Measurements from ENCODE around the gene PPP4R3A.
"Not testable (repeated sequence)": the region's sequence is repeated elsewhere in the genome, so short reads cannot be mapped to it uniquely, and the experiment has no call there.

The PPP4R3A gene

DNA sequence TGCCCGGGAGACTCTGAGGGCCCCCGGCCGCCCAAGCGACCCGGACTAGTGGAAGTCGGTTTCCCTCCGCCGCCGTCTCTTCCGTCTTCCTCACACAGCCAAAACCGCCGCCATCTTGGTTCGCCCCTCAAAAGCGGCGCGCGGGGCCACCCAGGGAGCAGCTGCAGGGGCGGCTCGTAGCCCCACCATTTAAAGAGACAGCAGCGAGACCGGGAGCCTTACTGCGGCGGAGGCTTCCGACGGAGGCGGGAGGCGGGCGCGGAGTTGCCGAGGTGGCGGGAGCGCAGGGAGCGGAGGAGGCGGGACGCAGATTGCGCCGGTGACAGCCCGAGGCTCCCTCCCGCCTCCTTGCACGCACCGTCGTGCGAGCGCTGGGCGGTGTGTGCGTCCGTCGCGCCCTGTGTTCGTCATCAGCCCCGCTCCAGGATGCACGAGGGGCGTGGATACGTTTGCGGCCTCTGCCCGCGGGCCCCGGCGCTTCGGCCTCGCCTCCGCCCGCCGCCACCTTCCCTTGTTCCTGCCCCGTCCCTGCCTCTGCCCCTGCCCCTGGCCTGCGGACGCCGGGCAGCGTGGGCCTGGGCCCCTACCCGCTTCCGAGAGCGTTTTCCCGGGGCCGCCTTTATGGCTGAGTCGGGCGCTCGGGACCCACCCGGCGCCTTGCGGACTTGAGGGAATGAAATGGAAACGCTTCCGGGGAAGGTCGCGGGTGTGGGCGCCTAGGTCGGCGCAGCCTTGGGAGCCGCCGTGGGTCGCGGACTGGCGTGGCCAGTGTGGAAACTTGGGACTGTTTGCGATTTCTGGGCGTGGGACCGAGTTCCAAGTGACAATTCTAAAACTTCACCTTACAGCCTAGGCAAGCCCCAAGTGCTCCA lies at the start of gene PPP4R3A:
Gene PPP4R3A (minus strand): TSS at position 140 of the 872 bp plus-strand sequence. CDS start 663 bp downstream, outside the sequence.
- DNase-seq (ENCODE audit: low read depth), result peak; percentile 78

DNA sequence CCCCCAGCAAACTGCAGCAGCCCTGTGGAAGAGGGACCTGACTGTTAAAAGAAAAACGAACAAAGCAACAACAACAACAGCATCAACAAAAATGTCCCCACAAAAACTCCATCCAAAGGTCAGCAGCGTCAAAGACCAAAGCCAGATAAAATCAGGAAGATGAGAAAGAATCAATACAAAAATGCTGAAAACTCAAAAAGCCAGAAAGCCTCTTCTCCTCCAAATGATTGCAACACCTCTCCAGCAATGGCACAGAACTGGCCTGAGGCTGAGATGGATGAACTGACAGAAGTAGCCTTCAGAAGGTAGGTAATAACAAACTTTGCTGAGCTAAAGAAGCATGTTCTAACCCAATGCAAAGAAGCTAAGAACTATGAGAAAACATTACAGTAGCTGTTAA lies 45.4 kb upstream of the PPP4R3A start:
- DNase-seq (ENCODE audit: low read depth), result no peak

- DNase-seq (ENCODE audit: low read depth), result no peak
These were observed 44.6 kb upstream of the PPP4R3A start for GRCh38 chr14:91554535-91555332.

DNA sequence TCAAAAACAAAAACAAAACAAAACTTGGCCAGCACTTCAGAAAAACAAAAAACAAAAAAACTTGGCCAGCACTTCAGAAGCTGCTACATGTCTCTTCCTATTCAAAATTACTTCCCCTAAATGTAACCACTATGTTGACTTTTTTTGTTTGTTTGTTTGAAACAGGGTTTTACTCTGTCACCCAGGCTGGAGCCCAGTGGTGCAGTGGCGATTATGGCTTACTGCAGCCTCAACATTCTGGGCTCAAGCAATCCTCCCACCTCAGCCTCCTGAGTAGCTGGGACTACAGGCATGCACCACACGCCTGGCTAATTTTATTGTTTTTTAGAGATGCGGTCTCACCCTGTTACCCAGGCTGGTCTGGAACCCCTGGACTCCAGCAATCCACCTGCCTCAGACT lies 38.0 kb upstream of the PPP4R3A start:
- DNase-seq (ENCODE audit: low read depth), result no peak

DNA sequence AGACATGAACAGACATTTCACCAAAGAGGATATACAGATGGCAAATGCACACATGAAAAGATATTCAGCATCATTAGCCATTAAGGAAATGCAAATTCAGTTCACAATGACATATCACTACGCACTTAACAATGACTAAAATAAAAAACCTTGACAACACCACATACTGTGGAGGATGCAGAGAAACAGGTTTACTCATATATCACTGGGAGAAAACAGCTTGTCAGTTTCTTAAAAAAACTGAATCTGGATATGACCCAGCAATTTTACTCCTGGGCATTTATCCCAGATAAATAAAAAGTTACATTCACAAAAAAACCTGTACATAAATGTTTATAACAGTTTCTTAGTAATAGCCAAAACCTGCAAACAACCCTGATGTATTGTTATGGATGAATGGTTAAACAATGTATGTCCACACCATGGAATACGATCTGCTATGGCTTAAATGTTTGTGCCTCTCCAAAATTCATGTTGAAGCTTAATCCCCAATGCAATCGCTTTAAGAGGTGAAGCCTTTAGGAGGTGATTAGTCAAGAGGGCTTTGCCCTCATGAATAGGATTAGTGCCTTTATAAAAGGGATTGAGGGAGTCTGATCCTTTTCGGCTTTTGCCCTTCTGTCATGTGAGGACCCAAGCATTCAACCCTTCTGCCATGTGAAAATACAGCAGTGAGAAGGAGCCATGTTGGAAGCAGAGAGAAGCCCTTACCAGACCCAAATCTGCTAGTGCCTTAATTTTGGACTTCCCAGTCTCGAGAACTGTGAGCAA lies 36.0 kb upstream of the PPP4R3A start:
- DNase-seq (ENCODE audit: low read depth), result no peak

- no peak for DNase-seq (ENCODE audit: low read depth)
These were observed 35.1 kb upstream of the PPP4R3A start for GRCh38 chr14:91545204-91545603.

DNA sequence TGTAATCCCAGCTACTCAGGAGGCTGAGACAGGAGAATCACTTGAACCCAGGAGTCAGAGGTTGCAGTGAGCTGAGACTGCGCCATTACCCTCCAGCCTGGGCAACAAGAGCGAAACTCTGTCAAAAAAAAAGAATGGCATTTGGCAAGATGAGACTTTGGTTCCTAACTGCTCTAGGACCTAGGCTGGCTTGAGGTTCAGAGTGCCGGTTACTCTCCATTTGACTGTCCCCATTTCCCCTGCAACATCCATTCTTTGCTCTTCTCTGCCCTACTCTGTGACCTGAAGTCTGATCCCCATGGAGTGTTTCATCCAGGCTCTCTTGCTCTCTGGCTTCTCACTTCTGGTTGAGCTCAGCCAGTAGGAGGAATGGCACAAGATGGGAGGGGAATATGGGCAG lies 26.2 kb upstream of the PPP4R3A start:
- DNase-seq (ENCODE audit: low read depth), result no peak

- DNase-seq (ENCODE audit: low read depth), result not testable (repeated sequence)
These were observed 23.9 kb upstream of the PPP4R3A start for GRCh38 chr14:91534059-91534458.

DNA sequence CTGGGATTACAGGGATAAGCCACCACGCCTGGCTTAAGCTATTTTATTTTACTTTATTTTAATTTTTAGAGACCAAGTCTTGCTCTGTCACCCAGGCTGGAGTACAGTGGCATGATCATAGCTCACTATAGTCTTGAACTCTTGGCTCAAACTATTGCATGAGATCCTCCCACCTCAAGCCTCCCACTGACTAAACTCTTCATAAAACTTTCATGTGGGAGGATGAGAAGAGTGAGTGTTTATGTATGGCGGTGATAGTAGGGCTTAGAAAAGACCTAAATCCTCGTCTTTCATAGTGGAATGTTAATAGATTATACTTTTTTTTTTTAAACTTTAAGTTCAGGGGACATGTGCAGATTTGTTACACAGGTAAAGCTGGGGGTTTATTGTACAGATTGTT lies 23.5 kb upstream of the PPP4R3A start:
- no peak for DNase-seq (ENCODE audit: low read depth)

DNA sequence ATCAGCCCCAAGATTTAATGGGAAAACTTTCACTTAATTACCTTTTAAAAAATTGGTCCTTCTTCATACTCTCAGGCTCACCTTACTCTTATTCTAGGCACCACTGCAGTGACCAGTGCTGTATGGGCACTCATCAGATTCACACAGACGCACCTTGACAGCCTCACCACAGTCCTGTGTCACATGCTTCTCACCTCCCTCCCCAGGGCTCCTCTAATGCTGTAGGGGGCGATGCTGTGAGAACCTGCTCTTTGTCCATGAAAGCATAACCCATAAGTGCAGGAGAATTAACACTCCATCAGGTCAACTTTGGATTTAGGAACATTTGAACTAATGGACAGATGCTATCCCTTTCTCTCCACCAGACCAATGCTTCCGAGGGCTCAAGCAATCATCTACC lies 13.9 kb upstream of the PPP4R3A start:
- DNase-seq (ENCODE audit: low read depth), result no peak

DNA sequence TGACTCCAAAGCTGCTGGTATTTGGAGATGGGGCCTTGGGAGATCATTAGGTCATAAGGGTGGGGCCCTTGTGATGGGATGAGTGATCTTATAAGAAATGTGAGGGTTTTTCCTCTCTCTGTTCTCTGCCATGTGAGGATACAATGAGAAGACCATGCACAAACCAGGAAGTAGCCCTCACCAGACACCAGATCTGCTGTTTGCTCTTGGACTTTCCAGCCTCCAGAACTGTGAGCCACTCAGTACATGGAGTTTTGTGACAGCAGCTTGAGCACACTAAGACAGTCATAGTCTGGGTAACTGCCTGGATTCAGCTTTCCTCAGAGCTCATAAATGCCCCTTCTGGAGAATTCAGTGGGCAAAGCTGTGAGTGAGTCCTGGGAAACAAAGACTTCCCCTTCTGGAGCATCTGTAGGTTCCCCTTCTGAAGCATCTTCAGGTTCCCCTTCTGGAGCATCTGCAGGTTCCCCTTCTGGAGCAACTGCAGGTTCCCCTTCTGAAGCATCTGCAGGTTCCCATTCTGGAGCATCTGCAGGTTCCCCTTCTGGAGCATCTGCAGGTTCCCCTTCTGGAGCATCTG lies 11.0 kb upstream of the PPP4R3A start:
- DNase-seq (ENCODE audit: low read depth), result no peak

- DNase-seq (ENCODE audit: low read depth), result no peak
These were observed 10.0 kb upstream of the PPP4R3A start for GRCh38 chr14:91520138-91520537.

DNA sequence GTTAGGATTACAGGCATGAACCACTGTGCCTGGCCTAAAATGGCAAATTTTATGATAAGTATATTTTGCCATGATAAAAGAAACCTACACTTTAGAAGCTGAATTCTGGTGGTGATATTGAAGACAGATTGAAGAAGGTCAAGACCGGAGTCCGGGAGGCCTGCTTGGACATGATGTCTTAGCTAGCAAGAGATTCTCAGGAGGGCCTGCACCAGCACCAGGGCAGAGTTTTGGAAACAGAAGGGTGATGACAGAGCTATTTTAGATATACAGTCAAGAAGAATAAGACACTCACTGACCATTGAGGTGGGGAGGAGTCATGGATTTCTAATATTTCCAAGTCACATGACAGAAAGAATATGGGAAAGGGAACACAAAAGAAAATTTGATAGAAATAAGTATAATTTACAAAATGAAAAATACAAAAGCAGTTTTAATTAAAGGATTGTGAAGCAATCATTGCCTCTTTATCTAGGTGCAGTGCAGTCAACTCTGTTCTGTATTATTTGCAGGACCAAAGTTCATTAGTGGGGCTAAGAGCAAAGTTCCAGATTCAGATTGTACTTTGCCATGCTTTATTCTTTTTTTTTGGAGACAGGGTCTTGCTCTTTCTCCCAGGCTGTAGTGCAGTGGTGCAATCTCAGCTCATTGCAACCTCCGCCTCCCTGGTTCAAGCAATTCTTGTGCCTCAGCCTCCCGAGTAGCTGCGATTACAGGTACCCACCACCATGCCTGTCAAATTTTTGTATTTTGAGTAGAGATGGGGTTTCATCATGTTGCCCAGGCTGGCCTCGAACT lies 9.3 kb upstream of the PPP4R3A start:
- DNase-seq (ENCODE audit: low read depth), result no peak

DNA sequence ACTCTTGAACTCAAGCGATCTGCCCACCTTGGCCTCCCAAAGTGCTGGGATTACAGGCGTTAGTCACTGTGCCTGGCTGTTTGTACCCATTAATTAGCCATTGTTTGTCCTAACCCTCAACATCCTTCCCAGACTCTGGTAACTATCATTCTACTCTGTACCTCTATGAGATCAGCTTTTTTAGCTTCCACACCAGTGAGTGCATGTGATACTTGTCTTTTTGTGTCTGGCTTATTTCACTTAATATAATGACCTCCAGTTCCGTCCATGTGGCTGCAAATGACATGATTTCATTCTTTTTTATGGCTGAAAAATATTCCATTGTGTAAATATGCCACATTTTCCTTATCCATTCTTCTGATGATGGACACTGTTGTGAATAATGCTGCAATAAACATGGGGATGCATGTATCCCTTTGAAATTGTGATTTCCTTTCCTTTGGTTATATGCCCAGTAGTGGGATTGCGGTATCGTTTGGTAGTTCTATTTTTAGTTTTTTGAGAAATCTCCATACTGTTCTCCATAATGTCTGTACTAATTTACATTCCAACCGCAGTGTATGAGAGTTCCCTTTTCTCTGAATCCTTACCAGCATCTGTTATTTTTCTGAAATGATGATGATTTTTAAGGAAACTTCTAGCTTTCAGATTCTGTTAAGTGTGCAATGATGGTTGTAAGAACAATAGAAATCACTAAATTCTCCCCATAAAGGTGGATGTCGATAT lies 6.7 kb upstream of the PPP4R3A start:
- no peak for DNase-seq (ENCODE audit: low read depth)

GRCh38 chr14:91515979-91516378 lies 5.9 kb upstream of the PPP4R3A start:
- DNase-seq (ENCODE audit: low read depth), result no peak

DNA sequence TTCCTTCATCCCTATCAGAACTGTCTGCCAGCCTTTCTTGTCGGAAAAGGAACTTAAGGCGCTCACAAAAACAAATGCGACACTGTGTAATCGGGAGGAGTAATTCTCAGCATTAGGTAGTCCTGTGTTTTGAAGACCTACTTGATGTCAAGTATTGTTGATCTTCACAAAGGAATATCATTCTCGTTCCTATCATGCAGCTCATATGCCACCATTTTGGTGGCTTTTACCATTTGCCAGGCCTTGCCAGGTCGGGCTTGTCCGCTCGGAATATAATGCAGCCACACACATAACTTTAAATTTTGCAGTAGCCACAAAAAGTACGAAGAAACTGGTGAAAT lies 903 bp upstream of the PPP4R3A start:
- no peak for DNase-seq (ENCODE audit: low read depth)

DNA sequence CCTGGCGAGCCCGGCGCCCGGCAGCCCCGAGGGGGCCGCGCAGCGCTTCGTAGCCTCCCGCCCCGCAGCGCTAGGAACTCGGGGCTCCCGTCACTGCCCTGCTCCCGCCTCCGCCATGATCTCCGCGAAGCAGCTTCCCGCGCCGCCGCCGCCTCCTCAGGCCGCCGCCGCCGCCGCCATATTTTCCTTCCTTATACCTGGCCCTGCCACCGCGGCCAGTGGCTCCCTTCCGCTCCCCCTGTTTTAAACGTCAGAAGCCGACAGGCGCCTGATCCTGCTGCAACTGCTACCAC lies 286 bp downstream of the PPP4R3A start:
- DNase-seq (ENCODE audit: low read depth), result no peak

DNA sequence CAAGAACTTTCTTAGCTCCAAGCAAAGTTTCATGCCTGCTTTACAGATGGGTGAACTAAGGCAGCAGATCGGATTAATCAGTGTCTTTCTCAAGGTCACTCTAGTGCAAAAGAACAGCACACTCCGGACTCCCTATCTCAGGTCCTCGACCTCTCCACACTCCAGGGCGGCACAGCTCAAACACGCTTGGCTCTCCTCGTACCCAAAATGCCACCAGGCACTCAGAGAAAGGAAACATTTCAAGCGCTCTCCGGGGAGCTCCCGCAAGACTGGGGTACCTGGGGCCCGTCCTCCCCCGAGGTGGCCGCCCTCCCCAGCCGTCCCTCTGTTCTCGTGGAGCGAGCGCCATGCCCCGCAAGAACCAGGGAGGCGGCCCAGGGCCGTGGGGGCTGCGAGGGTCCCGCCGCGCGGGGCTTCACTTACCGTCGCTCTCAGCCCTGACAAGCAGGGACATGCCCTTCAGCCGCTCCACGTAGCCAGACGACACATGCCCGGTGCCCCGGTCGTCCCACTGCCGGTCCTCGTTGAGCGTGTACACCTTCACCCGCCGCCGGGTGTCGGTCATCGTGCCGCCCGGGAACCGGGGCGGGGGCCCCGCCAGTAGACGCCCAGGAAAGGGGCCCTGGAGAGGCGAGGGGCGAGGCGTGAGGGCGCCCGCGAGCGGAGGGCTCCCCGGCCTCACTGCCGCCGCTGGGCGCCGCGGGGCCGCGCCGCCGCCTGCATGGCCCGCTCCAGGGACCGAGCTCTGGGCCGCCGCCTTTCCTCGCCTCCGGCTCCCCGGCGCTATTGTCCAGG lies 830 bp downstream of the PPP4R3A start:
- DNase-seq (ENCODE audit: low read depth), result no peak

DNA sequence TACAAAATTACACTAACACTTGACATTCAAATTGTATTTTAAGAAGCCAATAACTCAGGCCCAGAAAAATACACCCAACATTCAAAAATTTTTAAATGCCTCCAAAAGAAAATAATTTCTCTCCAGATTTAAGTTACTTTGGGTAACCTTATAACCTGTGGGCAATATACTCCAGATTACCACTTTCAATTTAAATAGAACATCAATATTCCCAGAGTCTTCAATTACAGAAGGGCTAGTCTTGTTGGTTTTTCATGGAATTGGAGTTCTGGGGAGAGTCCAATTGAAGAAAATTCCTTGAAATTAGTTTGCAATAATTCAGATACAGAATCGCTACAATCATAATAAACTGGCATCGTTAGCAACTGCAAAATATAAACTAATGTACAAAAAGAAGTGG lies 2.0 kb downstream of the PPP4R3A start:
- no peak for DNase-seq (ENCODE audit: low read depth)

DNA sequence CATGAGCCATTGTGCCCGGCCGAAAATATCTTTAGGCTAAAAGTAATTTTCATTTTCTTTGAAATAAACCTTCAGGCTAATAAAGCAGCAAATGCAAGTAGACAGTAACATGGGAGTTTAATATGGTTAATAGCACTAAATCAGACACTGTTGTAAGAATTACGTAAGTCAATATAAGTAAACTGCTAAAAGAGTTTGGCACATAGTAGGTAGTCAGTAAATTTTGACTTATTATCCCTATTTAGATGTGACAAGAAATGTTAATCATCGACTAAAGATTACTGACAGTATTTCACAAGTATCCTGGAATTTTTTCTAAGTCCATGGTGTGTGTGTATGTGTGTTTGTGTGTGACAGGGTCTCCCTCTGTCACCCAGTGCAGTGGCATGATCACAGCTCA lies 3.9 kb downstream of the PPP4R3A start:
- DNase-seq (ENCODE audit: low read depth), result no peak

Measured in stimulated activated CD8-positive, alpha-beta memory T cell treated with anti-CD3 and anti-CD28 coated beads, Interleukin-15, amount 100 ng/mL, for 1 hour (primary cell).